T47D (cell line): Measurements from ENCODE around the gene FKBP11.

Experiments used
- DNase-seq, 2 experiments: peaks; one replicate each; pipeline versions ENCODE4 v3.0.0 to v3.0.0-alpha.2; 2011 to 2012; ENCODE audit warnings: low read depth in 1 of 2, low spot score in 1 of 2
- JUND ChIP-seq: IDR thresholded peaks from 2 replicates; pipeline ENCODE4 v1.6.1; 2012; ENCODE audit warnings: low read depth
- in situ Hi-C: cut with HindIII; loops from 2 replicates; pipeline ENCODE4 v1.10.0; 2016; ENCODE audit warnings: low sequenced_read_pairs, low pct_unique_long_range_greater_than_20kb

The FKBP11 gene

GRCh38 chr12:48925304-48926011 lies at the start of gene FKBP11:
Gene FKBP11 (minus strand): TSS chr12:48925492. CDS start chr12:48925428, 64 bp downstream.
- in situ Hi-C loops = no loop called here
- no peak for DNase-seq
- TF ChIP-seq JUND = no peak

DNA sequence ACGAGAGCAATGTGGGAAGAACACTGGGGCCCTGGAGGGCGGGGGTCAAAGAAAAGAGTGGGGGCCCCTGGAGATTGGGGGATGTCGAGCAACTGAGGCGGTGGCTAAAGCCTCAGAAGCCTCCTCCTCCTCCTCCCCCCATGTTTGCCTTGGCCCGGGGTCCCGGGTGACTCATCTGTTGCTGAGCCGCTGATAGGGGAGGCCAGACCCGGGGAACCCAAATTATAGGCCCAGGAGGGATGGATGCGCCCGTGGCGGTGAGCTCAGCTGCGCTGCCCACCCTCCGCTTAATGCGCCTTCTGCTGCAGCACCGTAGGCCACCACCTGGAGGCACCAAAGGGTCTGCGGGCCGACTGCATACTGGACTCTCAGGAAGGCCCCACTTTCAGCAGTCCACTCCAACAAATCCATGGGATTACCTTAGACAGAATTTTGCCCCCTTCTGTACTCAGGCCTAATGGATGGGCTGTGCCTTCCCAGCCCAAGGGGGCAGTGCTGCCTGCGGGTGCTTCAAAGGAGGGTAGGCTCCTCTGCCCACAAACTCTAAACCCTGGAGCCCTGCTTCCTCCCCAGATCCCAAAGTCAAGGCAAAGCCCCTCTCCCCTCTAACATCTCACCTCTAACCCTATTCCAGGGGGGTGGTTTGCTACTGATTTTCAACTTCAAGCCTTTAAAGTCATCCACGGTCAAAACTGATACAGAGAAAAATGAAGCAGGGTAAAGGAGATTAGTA lies 48.8 kb upstream of the FKBP11 start:
- no peak for DNase-seq
- in situ Hi-C loops = no loop called here
- TF ChIP-seq JUND = no peak

- in situ Hi-C loops = no loop called here
- peak in 1 of 2 experiments; percentile 13 for DNase-seq
- no peak for TF ChIP-seq JUND
Measured at GRCh38 chr12:48973531-48973930, 48.2 kb upstream of the FKBP11 start.

DNA sequence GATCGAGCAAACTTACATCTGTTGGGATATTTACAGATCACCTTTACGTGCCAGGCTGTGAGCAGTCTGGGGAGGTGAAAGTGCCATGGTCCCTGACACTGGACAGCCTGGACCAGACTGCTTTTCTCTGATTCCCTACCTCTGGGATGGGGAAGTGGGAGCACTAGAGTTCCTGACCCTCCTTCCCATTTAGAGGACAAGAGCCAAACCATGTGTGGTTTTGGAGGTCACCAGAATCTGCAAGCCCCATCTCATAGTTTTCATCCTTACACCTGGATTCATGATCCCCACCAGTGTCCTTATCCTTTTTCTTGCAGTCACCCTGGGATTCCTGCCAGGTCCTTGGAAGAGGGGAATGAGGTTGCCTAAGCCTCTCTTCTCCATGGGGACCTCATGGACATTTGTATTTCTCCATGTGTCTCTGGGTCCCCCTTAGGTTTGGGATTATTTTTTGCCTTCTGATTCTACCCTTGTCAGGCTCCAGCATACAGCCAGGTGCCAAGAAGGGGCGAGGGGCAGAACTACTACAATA lies 47.7 kb upstream of the FKBP11 start:
- TF ChIP-seq JUND = no peak
- DNase-seq = no peak
- in situ Hi-C loops = no loop called here

GRCh38 chr12:48972213-48972951 lies 47.1 kb upstream of the FKBP11 start:
- DNase-seq = peak in 1 of 2 experiments; percentile 18
- in situ Hi-C loops = no loop called here
- no peak for TF ChIP-seq JUND

DNA sequence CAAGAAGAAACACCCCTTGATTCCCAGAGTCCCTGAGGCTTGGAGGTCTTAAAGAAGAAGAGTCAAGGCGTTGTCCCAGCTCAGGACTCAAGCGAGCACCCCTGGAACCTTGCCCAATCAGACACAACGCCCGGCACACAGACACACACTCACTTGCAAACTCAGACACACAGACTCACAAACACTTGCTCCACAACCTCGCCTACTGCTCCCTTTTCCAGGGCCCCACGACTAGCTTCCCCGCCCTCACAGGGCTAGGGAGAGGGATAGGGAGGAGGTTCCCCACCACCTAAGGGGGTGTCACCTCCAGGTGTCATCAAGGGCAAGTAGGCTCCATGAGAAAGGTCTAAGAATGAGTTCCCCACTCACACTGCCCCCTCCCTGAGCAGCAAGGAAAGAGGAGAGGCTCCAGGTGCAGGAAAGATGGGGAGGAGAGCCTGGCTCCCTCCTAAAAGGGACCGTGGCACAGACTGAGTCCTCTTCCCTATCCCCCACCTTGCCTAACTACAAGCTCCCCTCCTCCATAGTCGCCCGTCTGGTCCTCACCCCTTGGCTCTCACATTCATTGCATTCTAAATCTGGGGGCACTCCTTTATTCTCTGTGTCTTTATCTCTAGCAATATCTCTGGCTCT lies 45.5 kb upstream of the FKBP11 start:
- peak in 1 of 2 experiments; percentile 28 for DNase-seq
- in situ Hi-C loops = no loop called here
- TF ChIP-seq JUND = no peak

DNA sequence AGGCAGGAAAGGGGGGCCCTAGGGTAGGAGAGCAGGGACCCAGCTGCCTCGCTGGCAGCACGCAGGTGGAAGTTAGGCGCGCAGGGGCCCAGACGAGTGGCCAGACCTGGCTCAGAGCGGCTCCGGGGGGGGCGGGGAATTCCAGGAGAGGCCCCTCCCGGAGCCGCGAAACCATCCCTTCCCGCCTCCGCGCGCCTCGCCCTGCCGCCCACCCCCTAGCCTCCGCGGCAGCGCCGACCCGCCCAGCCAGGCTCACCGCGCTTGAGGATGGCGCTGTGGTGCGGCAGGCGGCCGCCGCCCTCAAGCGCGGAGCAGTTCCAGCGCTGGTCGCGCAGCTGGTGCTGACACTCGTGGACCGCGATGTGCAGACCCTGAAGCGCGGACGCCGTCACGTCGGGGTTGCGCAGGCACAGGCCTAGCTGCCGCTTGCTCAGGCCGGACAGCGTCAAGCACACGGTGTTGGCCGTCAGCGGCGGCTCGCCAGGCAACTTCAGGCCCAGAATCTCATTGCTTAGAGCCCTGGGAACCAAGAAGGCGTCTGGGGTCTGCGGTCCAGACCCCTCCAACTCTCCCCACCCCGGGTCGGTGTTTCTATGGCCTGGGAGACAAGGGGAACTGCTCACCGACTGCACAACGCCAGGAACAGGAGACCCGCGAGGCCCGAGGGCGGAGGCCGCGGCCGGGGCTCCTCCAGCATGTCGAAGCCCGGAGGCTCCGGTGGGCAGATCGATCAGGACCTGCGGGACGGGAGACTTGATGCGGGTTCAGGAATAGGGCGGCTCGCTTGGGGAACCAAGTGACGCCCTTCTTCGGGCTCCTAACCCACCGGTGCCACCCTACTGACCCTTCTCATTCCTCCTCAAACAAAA lies 44.8 kb upstream of the FKBP11 start:
- TF ChIP-seq JUND = no peak
- peak in 1 of 2 experiments; percentile 27 for DNase-seq
- in situ Hi-C loops = no loop called here

DNA sequence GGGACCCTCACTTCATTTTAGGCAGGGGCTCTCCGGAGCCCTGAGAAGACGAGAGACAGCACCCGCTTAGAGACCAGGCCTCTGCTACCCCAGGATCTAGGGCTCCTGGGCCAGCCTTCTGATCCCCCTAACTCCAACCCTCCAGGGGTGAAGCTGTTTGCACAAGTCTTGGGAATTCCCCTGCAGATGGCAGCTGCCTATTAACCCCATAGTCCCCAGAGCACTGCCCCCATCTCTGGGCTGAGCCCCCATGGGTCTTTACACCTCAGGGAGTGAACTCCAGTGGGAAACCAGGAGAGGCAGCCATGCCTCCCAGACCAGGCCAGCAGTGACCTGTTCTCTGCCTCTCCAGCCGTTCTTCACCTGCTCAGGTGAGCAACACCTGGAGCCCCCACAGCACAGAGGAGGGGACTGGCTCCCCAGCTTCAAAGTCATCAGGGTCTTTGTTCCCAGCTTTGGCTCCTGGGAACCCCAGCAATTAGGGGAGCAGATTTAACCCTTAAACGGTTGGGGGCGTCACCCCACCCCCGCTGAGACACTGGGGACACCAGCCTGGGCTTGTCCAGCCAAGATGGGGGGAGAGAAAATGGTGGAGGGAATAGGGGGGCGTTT lies 44.0 kb upstream of the FKBP11 start:
- in situ Hi-C loops = no loop called here
- no peak for TF ChIP-seq JUND

GRCh38 chr12:48968467-48968866 lies 43.2 kb upstream of the FKBP11 start:
- DNase-seq = peak in 1 of 2 experiments; percentile 4
- in situ Hi-C loops = no loop called here
- TF ChIP-seq JUND = no peak

More for the DNA sequence above, 44.0 kb upstream of the FKBP11 start:
- peak in 1 of 2 experiments; percentile 21 for DNase-seq

DNA sequence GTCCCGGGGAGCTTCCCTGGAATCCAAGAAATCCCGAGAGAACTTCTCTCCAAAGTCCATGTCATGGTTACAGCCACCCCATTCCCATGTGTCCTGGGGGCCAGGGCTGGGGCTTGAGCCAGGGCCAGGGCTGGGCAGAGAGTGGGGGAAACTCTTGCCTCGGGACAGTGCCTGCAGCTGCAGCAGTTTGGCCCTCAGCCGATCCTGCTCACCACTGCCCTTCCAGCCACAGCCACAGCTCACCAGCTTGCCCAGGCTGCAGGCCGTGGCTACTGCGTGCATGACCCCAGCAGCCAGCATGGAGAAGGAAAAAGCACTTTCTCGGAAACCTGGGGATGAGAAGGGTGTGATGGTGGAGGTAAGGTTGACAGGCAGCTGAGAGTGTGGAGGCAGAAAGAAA lies 42.7 kb upstream of the FKBP11 start:
- in situ Hi-C loops = no loop called here
- peak in 1 of 2 experiments; percentile 3 for DNase-seq
- TF ChIP-seq JUND = no peak
